DOHH2 (cell line): Measurements from ENCODE around the gene TMEM250.
"Not testable (repeated sequence)": the region's sequence is repeated elsewhere in the genome, so short reads cannot be mapped to it uniquely, and the experiment has no call there.

Experiments
- CTCF ChIP-seq: fragments of 200-600 bp; sonication (generic); IDR thresholded peaks from one replicate; pipeline ENCODE4 v1.5.1; 2014; ENCODE audit warnings: antibody characterized with exemption, mild to moderate bottlenecking, low read depth, low read length; ENCODE audit not compliant: poor library complexity, severe bottlenecking
- EZH2phosphoT487 ChIP-seq: fragments of 200-600 bp; sonication (generic); IDR thresholded peaks from 2 replicates; pipeline ENCODE4 v1.6.1; 2017; ENCODE audit warnings: borderline replicate concordance, mild to moderate bottlenecking, antibody characterized with exemption, low read length, moderate library complexity, mixed read lengths

- TF ChIP-seq CTCF, EZH2phosphoT487: not testable (repeated sequence)
These were observed 17.0 kb downstream of the TMEM250 start for GRCh38 chr9:136101615-136102074.
